Erythroblast (primary cell): ENCODE data around the gene TRPM3.
"Not testable (repeated sequence)": the region's sequence is repeated elsewhere in the genome, so short reads cannot be mapped to it uniquely, and the experiment has no call there.

Experiments
- DNase-seq, 2 experiments: peaks; one replicate each; lab custom pipeline; 2025; lab: John Stamatoyannopoulos, UW
- GATA1 ChIP-seq: IDR thresholded peaks from 2 replicates; pipeline ENCODE4 v1.6.1; 2011; ENCODE audit warnings: low read depth, mild to moderate bottlenecking, control low read depth, low read length, moderate library complexity
- POLR2A ChIP-seq: IDR thresholded peaks from 2 replicates; pipeline ENCODE4 v1.6.1; 2011; ENCODE audit warnings: mild to moderate bottlenecking, low read length

TRPM3 gene

DNA sequence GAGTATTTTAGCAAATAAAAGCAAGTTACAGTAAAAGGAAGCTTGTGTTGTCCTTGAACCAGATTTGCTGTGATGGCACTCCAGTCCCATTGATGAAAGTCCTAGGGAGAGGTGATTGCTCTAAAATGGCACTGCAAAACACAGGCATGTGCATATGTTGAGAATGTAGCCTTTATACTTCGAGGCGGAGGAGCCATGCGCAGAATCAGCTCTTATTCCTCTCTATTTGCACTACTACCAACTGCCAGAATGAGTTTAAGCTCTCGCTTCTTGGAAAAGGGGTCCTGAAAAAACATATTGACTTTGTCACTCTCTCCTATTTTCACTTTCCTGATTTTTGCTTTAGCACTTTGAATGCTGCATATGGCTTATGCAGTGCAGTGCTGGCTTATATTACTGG lies 429.0 kb downstream of the TRPM3 start:
- DNase-seq = no peak
- TF ChIP-seq POLR2A (no peak), GATA1 (no peak)

DNA sequence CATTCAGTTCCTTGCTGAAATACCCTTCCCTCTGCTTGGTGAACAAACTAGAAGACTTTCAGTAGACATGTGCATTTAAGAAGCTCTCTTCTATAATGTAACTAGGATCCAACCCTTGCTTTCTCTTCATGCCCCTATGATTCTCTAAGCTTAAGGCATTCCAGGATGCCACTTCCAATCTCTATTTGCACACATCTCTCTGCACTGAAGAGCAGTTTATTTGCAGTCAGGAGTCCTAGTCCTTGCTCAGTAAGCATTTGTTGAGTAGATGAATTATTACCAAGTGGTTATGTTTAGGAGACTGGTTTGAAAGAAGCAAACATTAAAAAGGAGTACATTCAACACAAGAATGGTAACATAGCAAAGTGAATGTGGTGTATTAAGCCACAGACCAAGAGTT lies 432.7 kb downstream of the TRPM3 start:
- no peak for DNase-seq
- no peak for TF ChIP-seq POLR2A
- TF ChIP-seq GATA1 = no peak

DNA sequence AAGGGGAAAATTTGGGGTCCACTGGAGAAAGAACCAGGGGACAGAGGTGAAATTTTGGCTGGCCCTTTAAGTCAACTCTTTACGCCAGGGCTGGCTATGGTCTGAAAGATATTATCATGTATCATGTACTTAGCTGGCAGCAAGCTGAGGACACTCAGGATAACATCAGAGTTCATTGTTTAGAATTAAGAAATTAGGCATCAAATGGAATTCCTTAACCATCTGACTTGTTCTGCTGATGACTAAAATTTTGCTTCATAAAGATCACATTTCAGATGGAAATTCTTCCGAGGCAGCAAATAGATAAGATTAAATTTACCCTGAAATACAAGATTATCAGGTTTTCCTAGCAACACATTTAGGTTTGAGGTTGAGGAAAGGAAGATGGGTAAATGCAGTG lies 437.6 kb downstream of the TRPM3 start:
- TF ChIP-seq GATA1 = no peak
- no peak for TF ChIP-seq POLR2A

DNA sequence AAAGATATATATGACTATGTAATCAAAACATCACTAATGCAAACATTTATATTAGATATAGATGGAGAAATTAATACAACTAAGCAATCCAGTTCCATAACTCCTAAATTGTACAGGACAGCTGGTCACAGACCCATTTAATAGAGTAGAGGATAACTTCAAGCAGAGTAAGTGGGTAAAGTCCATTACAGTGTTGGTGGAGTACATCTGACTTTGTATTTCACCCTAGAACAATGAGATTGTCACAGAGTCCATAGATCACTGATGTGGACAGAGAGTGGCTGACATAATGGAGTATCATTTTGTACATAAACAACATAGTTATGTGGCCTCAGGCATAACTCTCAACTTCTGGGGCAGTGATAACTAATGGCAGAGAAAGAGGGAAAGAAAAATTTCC lies 439.1 kb downstream of the TRPM3 start:
- TF ChIP-seq GATA1 (no peak), POLR2A (no peak)
- no peak for DNase-seq

More for the DNA sequence above, 437.6 kb downstream of the TRPM3 start:
- DNase-seq = no peak

DNA sequence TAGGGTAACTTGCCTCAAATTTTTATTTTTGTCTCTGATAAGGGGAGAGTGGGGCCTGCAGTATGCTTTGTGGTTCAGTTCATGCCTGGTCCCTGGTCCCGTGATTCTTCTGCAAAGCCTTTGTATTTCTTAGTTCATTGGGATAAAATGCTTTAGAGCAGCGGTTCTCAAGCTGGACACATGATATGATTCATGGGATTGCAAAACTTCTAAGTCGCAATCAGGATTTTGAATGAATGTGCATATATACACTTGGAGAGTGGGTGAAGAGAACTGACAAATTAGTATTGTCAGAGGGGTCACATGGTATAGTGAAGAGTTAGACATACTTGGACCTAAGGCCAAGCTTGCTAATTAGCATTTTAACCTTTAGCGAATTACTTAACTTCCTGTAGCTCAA lies 441.6 kb downstream of the TRPM3 start:
- DNase-seq = no peak
- TF ChIP-seq GATA1 = no peak
- no peak for TF ChIP-seq POLR2A

DNA sequence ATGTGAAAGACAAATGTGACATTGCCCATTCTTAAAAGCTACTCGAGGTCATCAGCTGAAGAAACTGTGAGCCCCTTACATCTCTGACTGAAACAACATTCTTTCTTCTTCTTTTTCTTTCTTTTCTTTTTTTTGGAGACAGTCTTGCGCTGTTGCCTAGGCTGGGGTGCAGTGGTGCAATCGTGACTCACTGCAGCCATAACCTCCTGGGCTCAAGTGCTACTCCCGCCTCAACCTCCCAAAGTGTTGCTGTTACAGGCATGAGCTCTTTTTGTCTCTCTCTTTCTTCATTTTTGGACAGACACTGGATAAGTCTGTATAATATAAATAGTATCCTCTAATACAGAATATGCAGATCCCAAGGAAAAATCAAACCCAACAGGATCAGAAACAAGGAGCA lies 443.3 kb downstream of the TRPM3 start:
- TF ChIP-seq POLR2A (no peak), GATA1 (no peak)
- no peak for DNase-seq

DNA sequence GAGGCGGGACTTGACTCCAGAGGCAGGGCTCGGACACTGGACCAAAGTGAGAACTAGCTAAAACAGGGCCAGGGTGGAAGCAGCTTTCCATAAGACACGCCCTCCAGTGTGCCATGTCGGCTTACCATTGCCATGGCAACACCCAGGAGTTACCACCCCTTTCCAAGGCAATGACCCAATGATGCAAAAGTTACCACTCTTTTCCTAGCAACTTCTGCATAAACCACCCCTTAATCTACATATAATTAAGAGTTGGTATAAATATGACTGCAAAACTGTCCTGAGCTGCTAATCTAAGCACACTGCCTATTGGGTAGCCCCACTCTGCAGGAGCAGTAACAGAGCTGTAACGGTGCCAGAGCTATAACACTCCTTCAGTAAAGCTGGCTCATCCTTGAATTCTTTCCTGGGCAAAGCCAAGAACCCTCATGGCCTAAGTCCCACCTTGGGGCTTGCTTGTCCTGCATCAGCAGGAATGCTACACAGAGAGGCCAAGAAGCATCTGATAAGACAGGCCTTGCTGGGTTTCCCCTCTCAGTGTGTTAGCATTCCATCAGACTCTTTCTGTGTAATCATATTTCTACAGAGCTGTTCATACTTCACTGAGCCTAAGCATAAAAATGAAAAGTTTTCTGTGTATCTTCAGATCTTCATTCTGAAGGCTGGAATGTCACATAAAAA lies 444.2 kb downstream of the TRPM3 start:
- no peak for DNase-seq
- TF ChIP-seq GATA1 (no peak), POLR2A (no peak)

DNA sequence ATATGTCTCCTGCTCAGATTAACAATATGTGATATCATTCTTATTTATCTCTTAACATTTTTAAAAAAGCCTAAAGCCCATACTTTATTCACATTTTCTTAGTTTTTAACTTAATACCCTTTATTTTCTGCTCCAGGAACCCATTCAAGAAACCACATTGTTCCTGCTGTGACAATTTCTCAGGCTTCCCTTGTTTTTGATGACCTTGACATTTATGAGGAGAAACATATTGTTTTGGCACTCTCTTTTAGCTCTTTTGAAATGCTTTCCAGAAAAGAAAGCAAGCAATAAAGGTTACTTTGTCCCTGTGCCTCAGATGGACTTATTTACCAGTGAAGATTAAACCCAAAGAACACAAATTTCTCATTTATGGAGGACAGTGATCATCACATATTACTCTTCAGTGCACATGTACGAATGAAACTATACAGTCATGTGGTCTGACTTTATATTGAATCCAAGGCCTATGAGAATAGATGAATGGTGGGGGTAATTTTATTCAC lies 445.5 kb downstream of the TRPM3 start:
- TF ChIP-seq GATA1 (no peak), POLR2A (no peak)
- no peak for DNase-seq

DNA sequence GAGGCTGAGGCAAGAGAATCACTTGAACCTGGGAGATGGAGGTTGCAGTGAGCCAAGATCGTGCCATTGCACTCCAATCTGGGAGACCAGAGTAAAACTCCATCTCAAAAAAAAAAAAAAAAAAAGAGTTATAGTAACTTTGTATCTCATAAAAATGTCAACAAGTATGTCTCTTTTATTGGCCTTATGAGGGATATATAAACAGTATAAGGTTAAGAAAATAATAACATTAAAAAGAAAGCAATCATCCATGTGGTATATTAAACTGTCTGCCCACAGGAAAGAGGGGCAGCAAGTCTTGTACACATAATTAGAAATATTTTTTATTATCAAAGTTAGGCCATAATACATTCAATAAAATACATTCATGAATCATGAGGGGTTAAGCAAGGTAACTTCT lies 447.6 kb downstream of the TRPM3 start:
- no peak for DNase-seq
- TF ChIP-seq GATA1 (no peak), POLR2A (no peak)

DNA sequence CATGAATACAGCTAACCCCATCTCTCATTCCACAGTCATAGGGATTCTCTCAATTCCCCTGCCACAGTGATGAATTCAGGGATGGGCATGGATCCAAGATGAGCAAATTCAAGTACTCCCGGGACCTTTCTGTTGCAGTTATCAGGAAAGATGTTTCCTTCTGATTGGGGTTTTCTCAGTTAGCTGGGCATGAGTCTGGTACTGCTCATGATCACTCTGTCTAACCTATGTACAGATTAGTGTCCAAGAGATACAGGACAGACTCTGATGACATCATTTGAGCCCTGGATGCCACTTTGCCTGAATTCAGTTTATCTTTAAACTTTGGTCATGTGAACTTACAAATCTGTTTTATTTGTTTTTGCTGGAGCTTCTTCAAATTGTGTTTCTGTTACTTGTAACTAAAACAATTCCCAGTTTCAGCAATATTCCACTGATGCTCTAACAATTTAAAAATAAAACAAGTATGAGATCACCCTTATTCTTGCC lies 449.2 kb downstream of the TRPM3 start:
- DNase-seq = no peak
- TF ChIP-seq GATA1 (no peak), POLR2A (no peak)

DNA sequence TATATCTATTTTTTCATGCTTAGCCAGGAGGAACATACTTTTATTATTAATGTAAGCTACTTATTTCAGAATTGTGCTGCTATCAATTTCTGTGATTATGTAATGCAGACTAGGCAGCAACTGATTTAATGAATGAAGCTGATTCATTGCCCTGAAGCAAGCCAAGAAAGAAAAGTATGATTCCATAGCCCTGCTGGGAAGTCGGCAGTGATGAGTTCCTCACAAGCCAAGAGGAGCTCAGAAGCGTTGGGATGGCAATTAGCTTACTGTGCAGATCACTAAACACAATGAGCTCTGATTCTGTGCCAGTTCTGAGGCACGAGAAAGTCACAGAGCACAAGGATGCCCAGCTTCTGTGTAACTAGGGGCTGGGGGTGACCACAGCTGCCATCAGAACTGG lies 452.7 kb downstream of the TRPM3 start:
- DNase-seq = no peak

DNA sequence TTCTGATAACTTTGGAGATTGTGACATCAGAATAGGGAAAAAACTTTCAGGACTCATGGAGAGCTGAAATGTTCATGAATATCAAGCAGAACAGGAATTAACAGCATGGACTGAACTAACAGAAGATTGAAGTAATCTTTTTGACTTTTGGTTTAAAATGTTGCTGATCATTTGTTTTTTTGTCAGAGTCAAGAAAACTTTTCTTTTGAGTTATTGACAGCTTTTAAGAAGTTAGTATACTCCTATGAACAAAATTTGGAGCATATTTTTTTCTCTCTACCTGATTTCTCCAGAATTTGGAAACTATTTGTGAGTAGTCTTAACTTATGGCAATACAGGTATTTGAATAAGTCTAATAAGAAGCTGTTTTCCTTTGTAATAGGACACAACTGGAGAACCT lies 462.7 kb downstream of the TRPM3 start:
- no peak for TF ChIP-seq POLR2A
- no peak for TF ChIP-seq GATA1
- no peak for DNase-seq

More for the DNA sequence above, 452.7 kb downstream of the TRPM3 start:
- TF ChIP-seq GATA1 (no peak), POLR2A (no peak)

DNA sequence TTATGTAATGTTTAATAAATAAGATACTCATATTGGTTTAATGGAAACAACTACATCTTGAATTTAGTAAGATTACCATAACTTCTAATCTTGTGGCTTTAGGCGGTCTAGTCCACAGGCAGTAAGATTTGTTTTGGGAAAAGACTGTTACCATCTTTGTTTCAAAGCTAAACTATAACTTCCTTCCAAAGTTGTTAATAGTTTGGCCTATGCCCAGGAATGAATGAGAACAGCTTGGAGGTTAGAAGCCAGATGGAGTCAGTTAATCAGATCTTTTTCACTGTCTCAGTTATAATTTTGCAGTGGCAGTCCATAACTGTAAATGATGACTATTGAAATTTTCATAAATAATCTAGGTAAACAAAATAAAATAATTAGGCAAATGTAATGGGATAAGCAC lies 465.1 kb downstream of the TRPM3 start:
- TF ChIP-seq GATA1 = no peak
- no peak for TF ChIP-seq POLR2A
- no peak for DNase-seq

DNA sequence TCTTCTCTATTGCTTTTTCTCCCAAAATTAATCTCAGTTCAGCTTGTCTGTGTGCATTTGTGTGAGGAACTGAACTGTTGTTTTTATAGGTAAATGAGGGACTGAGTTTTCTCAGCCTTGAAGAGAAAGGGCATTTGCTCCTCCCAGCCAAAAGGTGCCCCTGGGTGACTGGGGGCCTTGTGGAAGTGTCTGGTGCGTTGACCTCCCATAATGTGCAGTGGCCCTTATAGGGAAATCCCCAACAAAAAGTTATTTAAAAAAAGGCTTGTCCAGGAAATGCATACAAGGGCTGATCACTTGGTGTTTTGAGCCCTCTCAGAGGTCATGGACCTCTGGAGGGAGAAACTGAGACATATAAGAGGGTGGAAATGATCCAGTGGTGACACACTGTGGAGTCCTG lies 467.3 kb downstream of the TRPM3 start:
- TF ChIP-seq POLR2A (no peak), GATA1 (no peak)
- DNase-seq = no peak

DNA sequence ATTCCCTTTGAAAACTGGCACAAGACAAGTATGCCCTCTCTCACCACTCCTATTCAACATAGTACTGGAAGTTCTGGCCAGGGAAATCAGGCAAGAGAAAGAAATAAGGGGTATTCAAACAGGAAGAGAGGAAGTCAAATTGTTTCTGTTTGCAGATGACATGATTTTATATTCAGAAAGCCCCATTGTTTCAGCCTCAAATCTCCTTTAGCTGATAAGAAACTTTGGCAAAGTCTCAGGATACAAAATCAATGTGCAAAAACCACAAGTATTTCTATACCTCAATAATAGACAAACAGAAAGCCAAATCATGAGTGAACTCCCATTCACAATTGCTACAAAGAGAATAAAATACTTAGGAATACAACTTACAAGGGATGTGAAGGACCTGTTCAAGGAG lies 476.8 kb downstream of the TRPM3 start:
- DNase-seq = not testable (repeated sequence)
